NCI-H1436 treated with DMSO at 0.1 percent for 48 hours (cell line): ENCODE results near the gene BTN2A1.
"Not testable (repeated sequence)": the region's sequence is repeated elsewhere in the genome, so short reads cannot be mapped to it uniquely, and the experiment has no call there.

Experiments
- DNase-seq: peaks from one replicate; lab custom pipeline; 2025; lab: John Stamatoyannopoulos, UW

Gene BTN2A1

GRCh38 chr6:26432627-26433201, 25.0 kb upstream of the BTN2A1 start:
- no peak for DNase-seq

GRCh38 chr6:26433680-26434079, 24.1 kb upstream of the BTN2A1 start:
- DNase-seq = not testable (repeated sequence)

- DNase-seq = no peak
Measured at GRCh38 chr6:26436018-26436417, 21.7 kb upstream of the BTN2A1 start.

DNA sequence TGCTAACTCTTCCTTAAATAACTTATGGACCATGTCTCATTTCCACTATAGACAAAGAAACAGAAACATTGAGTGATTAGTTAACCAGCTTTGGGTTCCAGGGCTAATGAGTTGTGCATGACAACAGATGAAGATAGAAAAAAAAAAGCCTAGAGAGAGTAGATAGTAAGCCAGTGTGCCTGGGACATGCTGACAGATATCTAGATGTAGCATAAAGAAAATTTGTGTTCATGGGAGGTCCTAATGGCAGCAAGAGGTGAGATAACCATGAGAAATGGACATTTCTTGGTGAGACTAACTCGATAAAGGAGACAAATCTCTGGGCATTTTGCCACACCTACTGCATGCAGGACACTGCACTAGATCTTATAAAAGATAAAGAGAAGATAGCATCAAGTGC, 20.2 kb upstream of the BTN2A1 start:
- DNase-seq = no peak

GRCh38 chr6:26438000-26438399, 19.8 kb upstream of the BTN2A1 start:
- no peak for DNase-seq

- no peak for DNase-seq
Measured at GRCh38 chr6:26439151-26440125, 18.3 kb upstream of the BTN2A1 start.

DNA sequence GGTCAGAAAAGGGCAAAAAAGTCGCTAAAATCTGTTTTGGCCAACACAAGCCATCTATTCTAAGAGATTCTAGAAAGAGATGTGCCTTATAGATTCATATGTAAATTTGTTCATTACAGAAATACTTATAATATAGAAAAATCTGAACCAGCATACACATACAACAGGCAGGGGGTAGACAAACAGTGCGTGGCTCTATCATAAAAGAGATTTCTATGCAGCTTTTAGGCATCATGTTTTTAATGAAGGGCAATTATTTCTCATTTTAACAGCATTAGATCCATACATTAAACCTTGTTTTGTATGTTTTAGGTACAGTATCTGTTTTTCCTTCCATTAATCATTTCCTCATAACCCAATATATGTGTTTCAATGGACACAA, 16.8 kb upstream of the BTN2A1 start:
- DNase-seq = no peak

DNA sequence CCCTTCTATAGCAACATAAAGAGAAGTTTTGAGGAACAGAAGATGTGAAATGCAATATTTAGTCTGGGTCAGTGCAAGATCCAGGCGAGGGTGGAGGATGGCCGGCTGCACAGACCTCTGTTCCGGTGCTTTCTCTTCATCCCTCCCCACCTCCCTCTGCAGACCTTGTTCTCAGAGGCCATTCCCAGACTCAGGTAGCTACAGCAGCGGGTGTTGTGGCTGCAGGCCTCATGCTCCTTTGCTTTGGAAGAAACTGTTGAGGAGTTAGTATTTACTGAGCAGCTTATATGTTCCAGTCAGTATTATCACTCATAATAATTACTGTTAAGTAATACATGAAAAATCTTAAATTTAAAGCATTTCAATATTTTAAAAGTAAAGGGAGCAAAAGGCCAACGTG, 15.8 kb upstream of the BTN2A1 start:
- no peak for DNase-seq

GRCh38 chr6:26445934-26446667, 11.7 kb upstream of the BTN2A1 start:
- no peak for DNase-seq

GRCh38 chr6:26447257-26447656, 10.5 kb upstream of the BTN2A1 start:
- DNase-seq = no peak

DNA sequence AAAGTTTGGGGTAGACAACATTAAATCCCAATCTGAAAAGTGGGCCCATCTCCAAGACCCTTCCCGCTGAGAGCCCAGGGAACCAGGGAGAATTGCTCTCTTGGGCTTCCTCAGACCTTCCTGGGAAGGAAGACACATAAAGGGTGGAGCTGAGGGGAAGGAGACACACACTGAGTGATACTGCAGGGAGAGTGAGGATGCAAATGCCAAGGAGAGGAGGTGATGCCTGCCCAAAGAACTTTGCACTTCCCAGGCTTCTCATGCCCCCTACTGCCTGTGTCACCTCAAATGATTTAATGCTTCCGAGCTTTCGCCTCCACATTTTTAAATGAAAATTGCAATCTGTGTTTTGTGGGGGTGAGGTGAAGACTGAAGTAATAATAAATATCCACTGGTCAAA, 7.5 kb upstream of the BTN2A1 start:
- no peak for DNase-seq

- no peak for DNase-seq
Measured at GRCh38 chr6:26452631-26453235, 5.0 kb upstream of the BTN2A1 start.

- DNase-seq = no peak
Measured at GRCh38 chr6:26454631-26455030, 3.1 kb upstream of the BTN2A1 start.

DNA sequence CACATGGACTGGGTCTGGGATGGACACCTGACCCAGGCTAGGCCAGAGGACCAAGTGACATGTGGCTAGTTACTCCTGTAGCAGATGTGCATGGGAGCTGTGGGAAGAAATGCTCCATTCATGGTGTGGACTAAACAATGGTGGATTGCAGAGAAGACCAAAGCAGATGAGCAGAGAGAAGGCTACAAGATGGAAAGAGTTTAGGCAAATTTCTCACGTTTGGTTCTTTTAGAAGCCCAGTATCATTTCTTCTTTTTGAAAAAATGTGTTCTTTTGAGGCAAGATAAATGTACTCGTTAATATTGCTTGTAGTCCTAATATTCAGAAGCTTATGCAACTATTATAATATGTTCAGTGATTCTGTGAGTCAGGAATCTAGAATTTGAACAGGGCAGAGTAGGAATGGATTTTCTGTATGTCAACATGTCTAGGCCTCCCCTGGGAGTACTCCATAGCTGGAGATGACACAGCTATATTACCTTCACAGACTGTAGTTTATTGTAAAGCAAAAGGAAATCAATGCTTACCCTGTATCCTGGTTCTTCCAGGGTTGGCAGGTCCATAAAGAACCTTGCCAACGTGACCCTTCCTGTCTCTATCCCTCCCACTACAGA, 2.3 kb upstream of the BTN2A1 start:
- DNase-seq = no peak

DNA sequence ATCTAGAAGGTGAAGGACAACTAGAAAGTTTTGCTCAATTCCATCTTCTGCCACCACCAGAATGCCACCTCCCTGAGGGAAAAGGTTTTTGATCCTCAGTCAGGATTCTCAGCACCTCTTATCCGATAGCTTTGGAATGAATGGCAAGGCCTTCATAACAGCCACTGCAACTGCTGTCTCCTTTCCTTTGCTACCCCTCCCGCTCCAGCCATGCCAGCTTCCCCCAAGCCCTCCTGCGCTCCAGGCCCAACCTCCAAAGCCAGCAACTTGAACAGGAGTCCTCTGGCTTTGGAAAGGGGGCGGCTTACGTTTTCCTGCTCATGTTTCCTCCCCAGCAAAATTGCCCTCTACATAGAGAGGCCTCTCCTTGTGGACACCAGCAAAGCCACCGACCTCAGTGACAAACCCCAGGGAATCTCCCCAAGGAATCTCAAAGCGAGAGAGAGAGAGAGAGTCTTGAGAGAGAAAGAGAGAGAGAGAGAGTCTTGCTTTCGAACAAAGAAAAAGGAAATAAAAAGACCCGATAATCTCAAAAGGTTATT, 420 bp upstream of the BTN2A1 start:
- no peak for DNase-seq

DNA sequence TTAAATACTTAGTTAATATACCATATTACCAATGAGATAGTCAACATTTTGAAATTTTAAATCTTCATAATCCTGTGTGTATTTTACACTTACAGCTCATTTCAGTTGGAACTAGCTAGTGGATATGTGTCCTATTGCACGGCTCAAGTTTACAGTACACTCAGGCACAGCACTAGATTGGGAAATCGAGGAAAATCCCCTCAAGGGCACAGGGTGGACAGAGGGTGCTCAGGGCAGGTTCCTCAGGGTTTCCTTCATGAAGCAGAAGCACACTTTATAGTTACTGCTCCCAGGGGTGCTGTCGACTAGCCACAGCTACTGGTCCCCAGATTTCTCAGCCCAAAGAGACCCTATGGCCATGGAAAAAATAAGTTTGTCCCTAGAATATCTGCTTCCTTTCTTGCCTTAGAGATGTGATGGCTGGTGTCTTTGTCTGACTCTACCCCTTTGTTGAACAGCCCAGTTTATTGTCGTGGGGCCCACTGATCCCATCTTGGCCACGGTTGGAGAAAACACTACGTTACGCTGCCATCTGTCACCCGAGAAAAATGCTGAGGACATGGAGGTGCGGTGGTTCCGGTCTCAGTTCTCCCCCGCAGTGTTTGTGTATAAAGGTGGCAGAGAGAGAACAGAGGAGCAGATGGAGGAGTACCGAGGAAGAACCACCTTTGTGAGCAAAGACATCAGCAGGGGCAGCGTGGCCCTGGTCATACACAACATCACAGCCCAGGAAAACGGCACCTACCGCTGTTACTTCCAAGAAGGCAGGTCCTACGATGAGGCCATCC, 1.5 kb downstream of the BTN2A1 start:
- no peak for DNase-seq

DNA sequence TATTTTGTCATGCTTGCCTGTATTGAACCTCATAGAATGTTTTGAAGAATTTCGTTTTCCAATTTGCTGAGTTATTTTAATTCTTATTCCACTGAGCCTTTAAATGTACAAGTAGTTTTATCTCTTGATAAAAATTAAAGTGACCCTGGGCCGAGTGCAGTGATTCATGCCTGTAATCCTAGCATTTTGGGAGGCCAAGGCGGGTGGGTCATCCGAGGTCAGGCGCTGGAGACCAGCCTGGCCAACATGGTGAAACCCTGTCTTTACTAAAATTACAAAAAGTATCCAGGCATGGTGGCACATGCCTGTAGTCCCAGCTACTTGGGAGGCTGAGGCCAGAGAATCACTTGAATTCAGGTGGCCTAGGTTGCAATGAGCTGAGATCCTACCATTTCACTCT, 3.6 kb downstream of the BTN2A1 start:
- DNase-seq = not testable (repeated sequence)

DNA sequence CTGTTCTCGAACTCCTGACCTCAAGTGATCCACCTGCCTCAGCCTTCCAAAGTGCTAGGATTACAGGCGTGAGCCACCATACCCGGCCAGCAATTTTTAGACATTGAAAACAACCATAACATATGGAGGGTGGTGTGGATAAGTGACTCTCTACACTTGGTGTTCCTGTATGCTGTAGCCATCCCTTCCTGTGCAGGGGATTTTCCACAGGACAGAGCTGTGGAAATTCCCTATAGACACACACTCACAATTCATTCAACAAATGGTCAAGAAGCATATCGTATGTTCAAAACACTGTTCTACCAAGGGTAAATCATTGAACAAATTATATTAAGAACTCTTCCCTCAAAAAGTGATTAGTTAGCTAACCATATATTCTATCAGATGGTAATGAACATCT, 6.3 kb downstream of the BTN2A1 start:
- DNase-seq = no peak

DNA sequence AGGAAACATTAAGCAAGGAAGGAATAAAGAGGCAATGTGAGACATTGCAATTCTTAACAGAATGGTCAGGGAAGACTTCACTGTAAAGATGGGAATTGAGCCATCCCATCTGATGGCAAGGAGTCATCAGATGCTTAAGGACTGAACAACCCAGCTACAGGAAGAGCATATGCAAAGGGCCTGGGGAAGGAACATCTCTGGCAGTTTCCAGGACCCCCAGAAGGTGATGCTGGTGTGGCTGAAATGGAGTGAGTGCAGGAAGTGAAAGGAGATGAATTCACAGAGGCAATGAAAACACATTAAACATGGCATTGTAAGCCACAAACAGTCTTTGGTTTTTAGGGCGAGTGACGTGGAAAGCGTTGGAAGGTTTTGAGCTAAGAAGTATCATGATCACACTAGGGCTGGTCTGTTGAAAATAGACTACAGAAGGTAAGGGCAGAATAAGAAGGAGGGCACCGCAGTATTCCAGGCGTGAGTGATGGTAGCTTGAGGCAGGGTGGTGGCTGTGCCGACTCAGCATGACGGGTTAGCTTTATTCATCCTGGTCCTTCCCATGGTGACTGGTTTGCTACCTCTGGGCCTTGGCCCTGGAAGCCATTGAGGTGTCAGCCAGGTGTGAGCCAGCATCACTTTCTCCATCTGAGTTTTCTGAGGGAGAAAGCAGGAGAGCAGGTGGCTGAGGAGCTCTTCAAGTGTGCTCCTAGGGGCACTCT, 6.8 kb downstream of the BTN2A1 start:
- no peak for DNase-seq

DNA sequence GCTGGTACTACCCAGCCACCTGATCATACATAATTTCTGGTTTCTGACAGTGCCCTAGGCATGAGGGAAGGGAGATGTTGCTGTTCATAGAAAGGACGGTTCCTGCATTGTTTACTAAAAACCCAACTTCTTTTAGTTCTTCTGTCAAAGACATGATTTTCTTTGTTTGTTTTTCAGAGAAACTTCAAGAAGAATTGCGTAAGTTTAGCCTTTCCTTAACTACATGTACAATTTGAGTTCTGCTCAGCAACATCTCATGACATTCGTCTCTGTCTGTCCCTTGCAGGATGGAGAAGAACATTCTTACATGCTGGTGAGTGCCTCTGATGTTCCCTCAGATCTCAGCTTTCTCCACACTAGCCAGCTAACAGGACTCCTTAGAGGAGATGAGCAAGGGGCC, 8.0 kb downstream of the BTN2A1 start:
- no peak for DNase-seq
